WTC11 (cell line): Measurements from ENCODE around the gene CSTPP1. TPM values are rescaled to one million over a fixed set of nuclear protein-coding genes. Genes with fewer than 3 reads are reported as not detected.

ENCODE experiments used
- ATAC-seq: fragments of 200-7000 bp; cut with Tn5 transposase; 2 replicates; pipeline ENCODE4 v1.10.0; 2021; ENCODE audit warnings: mild to moderate bottlenecking, moderate library complexity
- CTCF ChIA-PET: fragments of 300-600 bp; sonication (Branson Sonifier 250); formaldehyde crosslinking; loops from one replicate; lab custom pipeline; 2021; ENCODE audit warnings: antibody characterized with exemption; lab: Charles Lee
- POLR2A ChIA-PET: fragments of 350-600 bp; sonication (Branson Sonifier 250); formaldehyde crosslinking; loops from one replicate; lab custom pipeline; 2021; ENCODE audit warnings: antibody characterized with exemption; lab: Charles Lee
- DNase-seq: peaks from one replicate; pipeline ENCODE4 v3.0.0; 2021; ENCODE audit warnings: low spot score
- H3K27ac Mint-ChIP-seq: 2 replicates; pipeline ENCODE4 v1.8.0; 2021; ENCODE audit warnings: mixed read lengths
- H3K27me3 Mint-ChIP-seq: 2 replicates; pipeline ENCODE4 v1.8.0; 2021; ENCODE audit warnings: low read depth, mild to moderate bottlenecking, moderate library complexity, mixed read lengths
- H3K36me3 Mint-ChIP-seq: 2 replicates; pipeline ENCODE4 v1.8.0; 2021; ENCODE audit warnings: mixed read lengths
- H3K4me1 Mint-ChIP-seq: 2 replicates; pipeline ENCODE4 v1.8.0; 2022; ENCODE audit warnings: mixed read lengths
- H3K4me3 Mint-ChIP-seq: 2 replicates; pipeline ENCODE4 v1.8.0; 2021; ENCODE audit warnings: mild to moderate bottlenecking, moderate library complexity, mixed read lengths
- H3K9me3 Mint-ChIP-seq: 2 replicates; pipeline ENCODE4 v1.8.0; 2021; ENCODE audit warnings: mixed read lengths
- AR ChIP-seq: fragments of 250-450 bp; sonication (Bioruptor Pico); IDR thresholded peaks from 2 replicates; pipeline ENCODE4 v1.9.0; 2021; ENCODE audit warnings: mild to moderate bottlenecking
- CREB1 ChIP-seq: sonication (generic); formaldehyde crosslinking; IDR thresholded peaks from 2 replicates; pipeline ENCODE4 v1.8.0; 2023; ENCODE audit warnings: mild to moderate bottlenecking, missing genetic modification reagents
- E2F1 ChIP-seq: sonication (generic); formaldehyde crosslinking; IDR thresholded peaks from 2 replicates; pipeline ENCODE4 v1.8.0; 2022; ENCODE audit warnings: mild to moderate bottlenecking, missing genetic modification reagents
- ERG ChIP-seq: fragments of 250-450 bp; sonication (Bioruptor Pico); IDR thresholded peaks from 2 replicates; pipeline ENCODE4 v1.8.0; 2021; ENCODE audit warnings: mild to moderate bottlenecking
- ETV6 ChIP-seq: sonication (generic); formaldehyde crosslinking; IDR thresholded peaks from 2 replicates; pipeline ENCODE4 v1.8.1; 2022; ENCODE audit warnings: mild to moderate bottlenecking, missing genetic modification reagents
- HMGXB4 ChIP-seq: sonication (generic); formaldehyde crosslinking; IDR thresholded peaks from 2 replicates; pipeline ENCODE4 v1.8.1; 2023; ENCODE audit warnings: mild to moderate bottlenecking, moderate library complexity, missing genetic modification reagents
- IRF2 ChIP-seq: sonication (generic); formaldehyde crosslinking; IDR thresholded peaks from 2 replicates; pipeline ENCODE4 v1.8.0; 2022; ENCODE audit warnings: low read depth, missing genetic modification reagents, borderline replicate concordance
- JAZF1 ChIP-seq: fragments of 250-450 bp; sonication (Bioruptor Pico); IDR thresholded peaks from 2 replicates; pipeline ENCODE4 v1.9.0; 2021; ENCODE audit warnings: moderate library complexity, mild to moderate bottlenecking, inconsistent platforms
- MYBL2 ChIP-seq: sonication (generic); formaldehyde crosslinking; IDR thresholded peaks from 2 replicates; pipeline ENCODE4 v1.8.1; 2023; ENCODE audit warnings: mild to moderate bottlenecking, moderate library complexity, missing genetic modification reagents
- OVOL2 ChIP-seq: fragments of 250-450 bp; sonication (Bioruptor Pico); IDR thresholded peaks from 2 replicates; pipeline ENCODE4 v1.9.0; 2021; ENCODE audit warnings: mild to moderate bottlenecking, borderline replicate concordance
- RELA ChIP-seq: sonication (generic); formaldehyde crosslinking; IDR thresholded peaks from 2 replicates; pipeline ENCODE4 v1.8.1; 2022; ENCODE audit warnings: missing genetic modification reagents, mild to moderate bottlenecking, borderline replicate concordance
- SOX15 ChIP-seq: fragments of 250-450 bp; sonication (Bioruptor Pico); IDR thresholded peaks from 2 replicates; pipeline ENCODE4 v1.9.0; 2021; ENCODE audit warnings: mild to moderate bottlenecking
- TP53 ChIP-seq: sonication (generic); formaldehyde crosslinking; IDR thresholded peaks from 2 replicates; pipeline ENCODE4 v1.8.1; 2023; ENCODE audit warnings: mild to moderate bottlenecking, missing genetic modification reagents
- ZBTB43 ChIP-seq: sonication (generic); formaldehyde crosslinking; IDR thresholded peaks from 2 replicates; pipeline ENCODE4 v1.8.1; 2023; ENCODE audit warnings: mild to moderate bottlenecking, missing genetic modification reagents
- ZNF232 ChIP-seq: sonication (generic); formaldehyde crosslinking; IDR thresholded peaks from 2 replicates; pipeline ENCODE4 v1.8.0; 2022; ENCODE audit warnings: mild to moderate bottlenecking, missing genetic modification reagents
- ZNF423 ChIP-seq: fragments of 250-450 bp; sonication (Bioruptor Pico); IDR thresholded peaks from 2 replicates; pipeline ENCODE4 v2.1.2; 2022; ENCODE audit warnings: mild to moderate bottlenecking, moderate library complexity
- ZNF512 ChIP-seq: sonication (generic); formaldehyde crosslinking; IDR thresholded peaks from 2 replicates; pipeline ENCODE4 v1.8.1; 2022; ENCODE audit warnings: missing genetic modification reagents, borderline replicate concordance
- total RNA-seq: library from RNA; stranded (reverse); gene quantifications from 3 replicates; pipeline ENCODE4 v1.2.3, GENCODE V29; 2021
- TF ChIP-seq, protein P1 (sequence below): sonication (generic); formaldehyde crosslinking; IDR thresholded peaks from 2 replicates; pipeline ENCODE4 v1.8.0; 2023; ENCODE audit warnings: mild to moderate bottlenecking, missing genetic modification reagents
- TF ChIP-seq, protein P2 (sequence below): sonication (generic); formaldehyde crosslinking; IDR thresholded peaks from 2 replicates; pipeline ENCODE4 v1.8.0; 2022; ENCODE audit warnings: mild to moderate bottlenecking, missing genetic modification reagents
- TF ChIP-seq, protein P3 (sequence below): sonication (generic); formaldehyde crosslinking; IDR thresholded peaks from 2 replicates; pipeline ENCODE4 v1.8.0; 2022; ENCODE audit warnings: mild to moderate bottlenecking, missing genetic modification reagents

The CSTPP1 gene
- total RNA-seq, 1 experiment from 2014 or later = 23.6 TPM

- no peak for TF ChIP-seq HMGXB4 (CRISPR knock-in tag)
- TF ChIP-seq MYBL2 (CRISPR knock-in tag) = no peak
- no peak for TF ChIP-seq ETV6 (CRISPR knock-in tag)
- TF ChIP-seq TP53 = no peak
- no peak for TF ChIP-seq JAZF1 (CRISPR knock-in tag)
- TF ChIP-seq OVOL2 (CRISPR knock-in tag) = no peak
- TF ChIP-seq, protein P1, sequence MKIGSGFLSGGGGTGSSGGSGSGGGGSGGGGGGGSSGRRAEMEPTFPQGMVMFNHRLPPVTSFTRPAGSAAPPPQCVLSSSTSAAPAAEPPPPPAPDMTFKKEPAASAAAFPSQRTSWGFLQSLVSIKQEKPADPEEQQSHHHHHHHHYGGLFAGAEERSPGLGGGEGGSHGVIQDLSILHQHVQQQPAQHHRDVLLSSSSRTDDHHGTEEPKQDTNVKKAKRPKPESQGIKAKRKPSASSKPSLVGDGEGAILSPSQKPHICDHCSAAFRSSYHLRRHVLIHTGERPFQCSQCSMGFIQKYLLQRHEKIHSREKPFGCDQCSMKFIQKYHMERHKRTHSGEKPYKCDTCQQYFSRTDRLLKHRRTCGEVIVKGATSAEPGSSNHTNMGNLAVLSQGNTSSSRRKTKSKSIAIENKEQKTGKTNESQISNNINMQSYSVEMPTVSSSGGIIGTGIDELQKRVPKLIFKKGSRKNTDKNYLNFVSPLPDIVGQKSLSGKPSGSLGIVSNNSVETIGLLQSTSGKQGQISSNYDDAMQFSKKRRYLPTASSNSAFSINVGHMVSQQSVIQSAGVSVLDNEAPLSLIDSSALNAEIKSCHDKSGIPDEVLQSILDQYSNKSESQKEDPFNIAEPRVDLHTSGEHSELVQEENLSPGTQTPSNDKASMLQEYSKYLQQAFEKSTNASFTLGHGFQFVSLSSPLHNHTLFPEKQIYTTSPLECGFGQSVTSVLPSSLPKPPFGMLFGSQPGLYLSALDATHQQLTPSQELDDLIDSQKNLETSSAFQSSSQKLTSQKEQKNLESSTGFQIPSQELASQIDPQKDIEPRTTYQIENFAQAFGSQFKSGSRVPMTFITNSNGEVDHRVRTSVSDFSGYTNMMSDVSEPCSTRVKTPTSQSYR = no peak
Observed at GRCh38 chr11:47109051-47109726, 172.6 kb downstream of the CSTPP1 start (continued).

DNA sequence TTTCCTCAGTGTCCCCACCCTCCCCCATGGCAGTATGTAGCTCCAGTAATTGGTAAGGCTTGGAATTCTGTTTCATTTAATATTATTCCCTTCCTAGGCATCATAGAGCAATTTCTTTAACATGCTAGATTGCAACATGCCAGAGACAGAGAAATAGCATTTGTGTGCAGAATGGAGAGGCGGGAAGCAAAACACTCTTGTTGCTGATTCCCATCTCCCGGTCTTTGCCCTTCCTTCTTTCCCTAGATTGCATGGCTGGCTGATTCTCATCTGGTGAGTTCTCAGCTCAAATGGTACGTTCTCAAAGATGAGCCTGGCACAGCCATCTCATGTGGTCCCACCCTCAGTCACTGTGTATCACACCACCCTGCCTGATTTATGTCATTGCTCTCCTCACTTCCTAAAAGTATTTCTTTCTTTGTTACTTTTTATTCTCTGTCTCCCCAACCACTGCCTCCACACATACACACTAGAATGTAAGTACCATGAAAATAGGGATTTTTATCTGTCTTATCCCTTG is 173.2 kb downstream of the CSTPP1 start:
- ChIA-PET POLR2A (interaction anchor here (0.6 kb wide), 1 partner anchor 80 kb away, joined by 5 read pairs; no protein-coding TSS in a partner anchor), CTCF (no interaction called here)
- H3K9me3 Mint-ChIP-seq = no peaks in the 10 kb centered on the region
- H3K27ac Mint-ChIP-seq = no peak overlapping the region
- peaks cover 3% of the 10 kb centered on the region for H3K4me1 Mint-ChIP-seq
- no peaks in the 10 kb centered on the region for H3K27me3 Mint-ChIP-seq
- H3K4me3 Mint-ChIP-seq = no peak overlapping the region
- no peak for DNase-seq
- ATAC-seq = no peak
- H3K36me3 Mint-ChIP-seq = no peaks in the 10 kb centered on the region
- TF ChIP-seq, protein P2, sequence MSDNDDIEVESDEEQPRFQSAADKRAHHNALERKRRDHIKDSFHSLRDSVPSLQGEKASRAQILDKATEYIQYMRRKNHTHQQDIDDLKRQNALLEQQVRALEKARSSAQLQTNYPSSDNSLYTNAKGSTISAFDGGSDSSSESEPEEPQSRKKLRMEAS (CRISPR knock-in tag) = no peak
- TF ChIP-seq SOX15 (CRISPR knock-in tag) (no peak), CREB1 (CRISPR knock-in tag) (no peak), E2F1 (CRISPR knock-in tag) (no peak), ZNF423 (CRISPR knock-in tag) (no peak), ERG (CRISPR knock-in tag) (no peak), MYBL2 (CRISPR knock-in tag) (no peak), IRF2 (no peak), ZNF512 (CRISPR knock-in tag) (no peak), ZNF232 (no peak), ZBTB43 (CRISPR knock-in tag) (no peak), AR (CRISPR knock-in tag) (no peak), RELA (CRISPR knock-in tag) (no peak)
- TF ChIP-seq, protein P3, sequence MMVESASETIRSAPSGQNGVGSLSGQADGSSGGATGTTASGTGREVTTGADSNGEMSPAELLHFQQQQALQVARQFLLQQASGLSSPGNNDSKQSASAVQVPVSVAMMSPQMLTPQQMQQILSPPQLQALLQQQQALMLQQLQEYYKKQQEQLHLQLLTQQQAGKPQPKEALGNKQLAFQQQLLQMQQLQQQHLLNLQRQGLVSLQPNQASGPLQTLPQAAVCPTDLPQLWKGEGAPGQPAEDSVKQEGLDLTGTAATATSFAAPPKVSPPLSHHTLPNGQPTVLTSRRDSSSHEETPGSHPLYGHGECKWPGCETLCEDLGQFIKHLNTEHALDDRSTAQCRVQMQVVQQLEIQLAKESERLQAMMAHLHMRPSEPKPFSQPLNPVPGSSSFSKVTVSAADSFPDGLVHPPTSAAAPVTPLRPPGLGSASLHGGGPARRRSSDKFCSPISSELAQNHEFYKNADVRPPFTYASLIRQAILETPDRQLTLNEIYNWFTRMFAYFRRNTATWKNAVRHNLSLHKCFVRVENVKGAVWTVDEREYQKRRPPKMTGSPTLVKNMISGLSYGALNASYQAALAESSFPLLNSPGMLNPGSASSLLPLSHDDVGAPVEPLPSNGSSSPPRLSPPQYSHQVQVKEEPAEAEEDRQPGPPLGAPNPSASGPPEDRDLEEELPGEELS (CRISPR knock-in tag) = no peak
